OCI-M2 (cell line): ENCODE results near the gene KRTAP26-1.

Experiments used
- DNase-seq: peaks from one replicate; lab custom pipeline; 2025; ENCODE audit not compliant: unreplicated experiment; lab: John Stamatoyannopoulos, UW

Gene KRTAP26-1

DNA sequence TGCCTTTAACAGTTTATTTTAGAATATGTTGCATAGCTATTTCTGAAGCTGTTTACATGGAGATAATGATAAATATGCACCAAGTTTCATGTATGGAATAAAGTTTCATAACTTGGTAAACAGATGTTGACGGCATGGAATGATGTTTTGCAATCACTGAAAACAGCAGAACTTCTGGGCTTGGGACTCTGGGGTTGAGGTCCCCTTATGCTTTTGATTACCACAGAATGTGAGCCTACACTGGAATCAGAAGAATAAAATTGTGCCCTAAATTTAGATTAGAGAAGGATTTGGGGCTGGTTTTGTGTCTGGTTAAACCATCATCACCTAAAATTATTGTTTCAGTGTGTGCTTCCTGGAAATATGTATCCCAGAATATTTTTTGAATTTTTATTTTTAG, 48.5 kb downstream of the KRTAP26-1 start:
- no peak for DNase-seq

DNA sequence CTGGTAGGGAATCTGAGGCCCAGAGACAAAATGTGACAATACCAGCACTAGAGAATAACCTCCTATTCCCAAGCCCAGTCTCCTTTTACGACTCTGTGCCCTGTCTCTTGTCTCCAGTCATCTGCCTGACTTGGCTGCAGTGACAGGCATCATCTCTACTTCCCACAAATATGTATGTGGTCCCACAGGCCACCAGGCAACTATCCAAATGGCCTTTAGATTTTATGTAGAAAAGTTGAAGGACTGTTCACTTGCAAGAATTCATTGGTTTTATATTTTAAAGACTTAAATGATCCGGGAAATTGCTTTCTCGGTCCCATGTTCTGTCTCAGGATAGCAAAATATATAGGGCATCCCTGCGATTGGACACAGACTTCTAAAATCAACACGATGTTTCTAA, 49.0 kb downstream of the KRTAP26-1 start:
- no peak for DNase-seq

DNA sequence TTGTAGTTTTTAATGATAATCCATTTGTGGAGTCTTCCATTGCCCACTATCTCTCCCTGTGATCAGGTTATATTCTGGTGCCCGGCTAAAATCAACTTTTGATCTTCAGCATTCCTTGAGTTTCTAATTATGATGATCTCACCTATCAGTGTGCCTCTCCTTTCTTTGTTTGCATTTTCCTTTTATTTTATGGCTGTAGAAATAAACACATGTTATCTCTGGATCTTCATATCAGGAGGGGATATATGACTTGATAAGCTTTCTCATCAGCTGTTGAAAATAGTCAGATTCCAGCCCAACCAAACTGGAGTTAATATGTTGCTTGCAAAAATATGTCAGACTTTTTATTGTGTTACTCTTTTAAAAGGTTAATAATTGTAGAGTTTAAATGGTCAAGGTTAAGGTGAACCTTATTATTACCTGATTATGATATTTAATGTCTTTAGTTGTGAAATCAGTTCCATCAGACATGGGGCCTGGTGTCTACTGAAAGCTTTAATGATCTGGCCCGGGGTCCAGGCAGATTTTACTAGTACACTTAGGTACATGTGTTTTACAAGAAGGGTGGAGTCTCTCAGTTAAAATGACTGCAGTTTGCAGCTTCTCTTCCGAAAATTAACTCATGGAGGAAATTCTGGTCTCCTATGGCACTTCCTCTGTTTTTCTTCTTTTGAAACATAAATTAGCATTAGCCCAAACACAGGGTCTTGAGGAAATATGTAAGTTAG, 50.1 kb downstream of the KRTAP26-1 start:
- DNase-seq, result no peak
